Posterior vena cava (tissue), 2 donors: Measurements from ENCODE around the gene NEU1. TPM values are rescaled to one million over a fixed set of nuclear protein-coding genes. Genes with fewer than 3 reads are reported as not detected.
"Not testable (repeated sequence)": the region's sequence is repeated elsewhere in the genome, so short reads cannot be mapped to it uniquely, and the experiment has no call there.

Experiments used
- DNase-seq: peaks from one replicate; pipeline ENCODE4 v3.0.0-alpha.2; 2020; ENCODE audit warnings: low spot score
- intact Hi-C, 2 donors: fragments of 100-400 bp; cut with DNase I; formaldehyde crosslinking; loops; one replicate each; pipeline versions ENCODE4 v1.14.1 to v1.14.2; 2022 to 2023
- total RNA-seq, 2 donors: library from RNA; stranded (reverse); fragmentation: NEBNext Ultra II Directional; extraction: Animal tissue kit (Norgen Biotek cat#: 25700); gene quantifications; one replicate each; pipeline ENCODE4 v1.2.1, GENCODE V29; 2021
- donor health status: DM: yes; HTN: yes; CAD: no.
- donor health status: DM: yes; HTN: yes; CAD: no.

The NEU1 gene
- total RNA-seq, 2 donors from 2014 or later, result 22.2 to 29.0 TPM

DNA sequence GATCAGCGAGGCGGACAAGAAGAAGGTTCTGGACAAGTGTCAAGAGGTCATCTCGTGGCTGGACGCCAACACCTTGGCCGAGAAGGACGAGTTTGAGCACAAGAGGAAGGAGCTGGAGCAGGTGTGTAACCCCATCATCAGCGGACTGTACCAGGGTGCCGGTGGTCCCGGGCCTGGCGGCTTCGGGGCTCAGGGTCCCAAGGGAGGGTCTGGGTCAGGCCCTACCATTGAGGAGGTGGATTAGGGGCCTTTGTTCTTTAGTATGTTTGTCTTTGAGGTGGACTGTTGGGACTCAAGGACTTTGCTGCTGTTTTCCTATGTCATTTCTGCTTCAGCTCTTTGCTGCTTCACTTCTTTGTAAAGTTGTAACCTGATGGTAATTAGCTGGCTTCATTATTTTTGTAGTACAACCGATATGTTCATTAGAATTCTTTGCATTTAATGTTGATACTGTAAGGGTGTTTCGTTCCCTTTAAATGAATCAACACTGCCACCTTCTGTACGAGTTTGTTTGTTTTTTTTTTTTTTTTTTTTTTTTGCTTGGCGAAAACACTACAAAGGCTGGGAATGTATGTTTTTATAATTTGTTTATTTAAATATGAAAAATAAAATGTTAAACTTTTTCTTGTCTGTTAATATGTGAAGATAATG is 32.9 kb downstream of the NEU1 start:
- DNase-seq, result peak; percentile 72
- intact Hi-C loops, result loop anchor here (5.0 to 10.0 kb wide), 3 partner anchors 62 to 147 kb away; partner anchors contain the start of gene LY6G5C (in 2 of the 2)

DNA sequence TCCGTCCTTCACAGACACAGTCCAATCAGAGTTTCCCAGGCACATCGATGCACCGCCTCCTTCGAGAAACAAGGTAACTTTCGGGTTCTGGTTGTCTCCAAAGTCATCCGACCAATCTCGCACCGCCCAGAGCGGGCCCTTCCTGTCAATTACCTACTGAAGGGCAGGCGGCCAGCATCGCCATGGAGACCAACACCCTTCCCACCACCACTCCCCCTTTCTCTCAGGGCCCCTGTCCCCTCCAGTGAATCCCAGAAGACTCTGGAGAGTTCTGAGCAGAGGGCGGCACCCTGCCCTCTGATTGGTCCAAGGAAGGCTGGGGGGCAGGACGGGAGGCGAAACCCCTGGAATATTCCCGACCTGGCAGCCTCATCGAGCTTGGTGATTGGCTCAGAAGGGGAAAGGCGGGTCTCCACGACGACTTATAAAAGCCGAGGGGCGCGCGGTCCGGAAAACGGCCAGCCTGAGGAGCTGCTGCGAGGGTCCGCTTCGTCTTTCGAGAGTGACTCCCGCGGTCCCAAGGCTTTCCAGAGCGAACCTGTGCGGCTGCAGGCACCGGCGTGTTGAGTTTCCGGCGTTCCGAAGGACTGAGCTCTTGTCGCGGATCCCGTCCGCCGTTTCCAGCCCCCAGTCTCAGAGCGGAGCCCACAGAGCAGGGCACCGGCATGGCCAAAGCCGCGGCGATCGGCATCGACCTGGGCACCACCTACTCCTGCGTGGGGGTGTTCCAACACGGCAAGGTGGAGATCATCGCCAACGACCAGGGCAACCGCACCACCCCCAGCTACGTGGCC is 35.1 kb downstream of the NEU1 start, which contains the start of gene HSPA1B:
Gene HSPA1B (plus strand): TSS at position 453 of the 794 bp plus-strand sequence. CDS start 213 bp downstream, at position 666.
- peak; percentile 99 for DNase-seq
- intact Hi-C loops, result no loop called here

- intact Hi-C loops, result no loop called here
Observed at GRCh38 chr6:31826793-31827285, 35.8 kb downstream of the NEU1 start.

GRCh38 chr6:31825553-31825952 is 37.1 kb downstream of the NEU1 start:
- intact Hi-C loops, result no loop called here
- no peak for DNase-seq

More at GRCh38 chr6:31826793-31827285, 35.8 kb downstream of the NEU1 start:
- DNase-seq, result peak; percentile 96

DNA sequence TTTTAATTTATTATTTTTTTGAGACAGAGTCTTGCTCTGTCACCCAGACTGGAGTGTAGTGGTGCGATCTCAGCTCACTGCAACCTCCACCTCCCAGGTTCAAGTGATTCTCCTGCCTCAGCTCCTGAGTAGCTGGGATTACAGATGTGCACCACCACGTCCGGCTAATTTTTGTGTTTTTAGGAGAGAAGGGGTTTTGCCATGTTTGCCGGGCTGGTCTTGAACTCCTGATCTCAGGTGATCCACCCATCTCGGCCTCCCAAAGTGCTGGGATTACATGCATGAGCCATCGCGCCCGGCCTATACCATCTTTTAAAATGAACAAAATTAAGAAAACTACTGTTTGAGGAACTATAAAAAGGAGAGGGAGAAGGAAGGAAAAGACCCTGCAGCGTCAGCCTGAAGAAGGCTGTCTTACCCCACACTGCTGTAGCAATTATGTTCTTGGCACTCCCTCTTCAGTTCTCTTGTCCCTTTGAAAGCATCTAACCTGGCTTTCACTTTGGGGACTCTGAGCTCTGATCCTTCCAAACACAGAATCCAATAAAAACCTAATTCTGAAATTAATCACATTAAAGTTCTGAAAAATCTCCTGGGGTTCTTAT is 38.9 kb downstream of the NEU1 start:
- intact Hi-C loops, DNase-seq: not testable (repeated sequence)

DNA sequence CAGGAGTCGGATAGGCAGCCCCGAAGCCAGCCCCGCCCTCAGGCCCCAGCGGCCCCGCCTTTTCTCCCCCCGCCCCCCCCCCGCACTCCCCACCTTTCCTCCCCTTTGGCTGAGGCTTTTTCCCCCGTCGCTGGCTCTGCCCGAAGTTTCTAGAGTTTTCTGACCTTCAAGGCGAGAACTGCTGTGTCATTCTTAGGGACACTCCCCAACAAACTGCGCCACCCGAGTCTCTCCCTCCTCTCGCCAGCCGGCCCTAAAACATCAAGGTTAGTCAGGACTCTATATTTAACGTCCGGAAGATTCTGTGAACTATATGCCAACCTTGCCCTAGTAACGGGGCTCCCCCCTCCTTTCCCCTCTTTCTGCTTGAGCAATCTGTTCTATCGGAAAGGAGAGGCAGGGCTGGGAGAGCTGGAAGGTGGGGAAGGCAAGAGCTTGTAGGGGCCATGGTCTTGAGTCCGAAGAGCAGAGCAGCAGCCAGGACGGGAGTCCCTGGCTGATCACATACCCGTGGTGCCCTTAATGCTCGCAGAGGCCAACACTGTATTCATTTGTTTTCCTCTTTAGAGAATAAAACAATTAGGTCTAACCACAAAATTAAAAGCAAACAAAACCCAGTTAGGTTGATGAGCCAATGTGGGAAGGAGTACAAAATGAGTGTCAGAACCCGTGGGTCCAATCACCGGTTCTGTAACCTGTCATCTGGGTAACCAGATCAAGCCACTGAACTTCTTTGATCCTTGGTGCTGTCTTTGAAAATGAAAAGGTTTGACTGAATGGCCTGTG is 40.4 kb downstream of the NEU1 start:
- DNase-seq, result peak; percentile 95
- intact Hi-C loops, result no loop called here

DNA sequence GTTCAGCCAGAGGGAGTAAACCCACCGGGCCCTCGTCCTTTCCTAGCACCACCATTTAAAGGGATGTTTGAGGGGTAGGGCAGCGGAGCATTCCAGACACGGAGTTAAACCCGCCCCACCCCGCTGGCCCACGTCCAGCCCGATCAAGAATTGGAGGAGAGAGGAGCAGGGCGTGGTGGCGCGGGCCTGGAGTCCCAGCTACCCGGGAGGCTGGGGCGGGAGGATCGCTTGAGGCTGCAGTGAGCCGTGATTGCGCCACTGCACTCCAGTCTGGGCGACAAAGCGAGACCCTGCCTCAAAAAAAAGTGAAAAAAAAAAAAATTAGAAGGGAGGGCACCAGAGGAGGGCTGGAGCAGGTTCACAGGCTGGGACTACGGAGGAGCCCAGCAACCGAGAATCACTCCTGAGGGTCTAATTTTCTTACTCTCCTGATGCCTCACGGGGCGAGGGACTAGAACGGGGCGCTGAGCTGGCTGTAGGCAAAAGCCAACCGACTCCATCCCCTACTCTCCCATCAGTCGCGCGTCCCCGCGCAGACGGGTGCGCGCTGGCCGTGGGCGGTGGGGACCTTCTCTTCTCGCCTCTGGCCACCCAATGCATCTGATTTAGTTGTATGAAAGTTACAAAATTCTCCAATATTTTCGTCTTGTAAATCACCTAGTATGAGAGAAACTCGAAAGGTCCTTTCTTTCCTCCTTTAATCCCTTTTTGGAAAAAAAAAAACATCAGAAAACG is 41.2 kb downstream of the NEU1 start:
- peak; percentile 90 for DNase-seq
- intact Hi-C loops, result no loop called here

DNA sequence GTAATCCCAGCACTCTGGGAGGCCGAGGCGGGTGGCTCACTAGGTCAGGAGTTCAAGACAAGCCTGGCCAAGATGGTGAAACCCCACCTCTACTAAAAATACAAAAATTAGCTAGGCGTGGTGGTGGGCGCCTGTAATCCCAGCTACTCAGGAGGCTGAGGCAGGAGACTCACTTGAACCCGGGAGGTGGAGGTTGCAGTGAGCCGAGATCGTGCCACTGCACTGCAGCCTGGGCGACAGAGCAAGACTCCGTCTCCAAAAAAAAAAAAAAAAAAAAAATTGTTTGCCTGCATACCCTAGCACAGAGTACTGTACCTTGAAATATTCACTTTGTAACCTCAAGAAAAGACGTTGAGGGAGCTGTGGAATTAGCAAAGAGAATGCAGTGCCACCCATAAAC is 42.2 kb downstream of the NEU1 start:
- DNase-seq, result peak; percentile 45
- intact Hi-C loops, result not testable (repeated sequence)

GRCh38 chr6:31819871-31820299 is 42.7 kb downstream of the NEU1 start:
- DNase-seq, result no peak
- intact Hi-C loops, result no loop called here

- DNase-seq, intact Hi-C loops: not testable (repeated sequence)
Observed at GRCh38 chr6:31817929-31818511, 44.6 kb downstream of the NEU1 start.

DNA sequence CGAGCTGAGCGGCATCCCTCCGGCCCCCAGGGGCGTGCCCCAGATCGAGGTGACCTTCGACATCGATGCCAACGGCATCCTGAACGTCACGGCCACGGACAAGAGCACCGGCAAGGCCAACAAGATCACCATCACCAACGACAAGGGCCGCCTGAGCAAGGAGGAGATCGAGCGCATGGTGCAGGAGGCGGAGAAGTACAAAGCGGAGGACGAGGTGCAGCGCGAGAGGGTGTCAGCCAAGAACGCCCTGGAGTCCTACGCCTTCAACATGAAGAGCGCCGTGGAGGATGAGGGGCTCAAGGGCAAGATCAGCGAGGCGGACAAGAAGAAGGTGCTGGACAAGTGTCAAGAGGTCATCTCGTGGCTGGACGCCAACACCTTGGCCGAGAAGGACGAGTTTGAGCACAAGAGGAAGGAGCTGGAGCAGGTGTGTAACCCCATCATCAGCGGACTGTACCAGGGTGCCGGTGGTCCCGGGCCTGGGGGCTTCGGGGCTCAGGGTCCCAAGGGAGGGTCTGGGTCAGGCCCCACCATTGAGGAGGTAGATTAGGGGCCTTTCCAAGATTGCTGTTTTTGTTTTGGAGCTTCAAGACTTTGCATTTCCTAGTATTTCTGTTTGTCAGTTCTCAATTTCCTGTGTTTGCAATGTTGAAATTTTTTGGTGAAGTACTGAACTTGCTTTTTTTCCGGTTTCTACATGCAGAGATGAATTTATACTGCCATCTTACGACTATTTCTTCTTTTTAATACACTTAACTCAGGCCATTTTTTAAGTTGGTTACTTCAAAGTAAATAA is 45.3 kb downstream of the NEU1 start:
- intact Hi-C loops, DNase-seq: not testable (repeated sequence)

GRCh38 chr6:31815025-31815838 is 47.4 kb downstream of the NEU1 start, which contains the start of the genes HSPA1A and HSPA1L:
Gene HSPA1A (plus strand): TSS chr6:31815543. CDS start chr6:31815757, 214 bp downstream.
Gene HSPA1L (minus strand): TSS chr6:31815283. CDS start chr6:31811972, 3,311 bp downstream.
- intact Hi-C loops, result no loop called here
- peak; percentile 97 for DNase-seq

DNA sequence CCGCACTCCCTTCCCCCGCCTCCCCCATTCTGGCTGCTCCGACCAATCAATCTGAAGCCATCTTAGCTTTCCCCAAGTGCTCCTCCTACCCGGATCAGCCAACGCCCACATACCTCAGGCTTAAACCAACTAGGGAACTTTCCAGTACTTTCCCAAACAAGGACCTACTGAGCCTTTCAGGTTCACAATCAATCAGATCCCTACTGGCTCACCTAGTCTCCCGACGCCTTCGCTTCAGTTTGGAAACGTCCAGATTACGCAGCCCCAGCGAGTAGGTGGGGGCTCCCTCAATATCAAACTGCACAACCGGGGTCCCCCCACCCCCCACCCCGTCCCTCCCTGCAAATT is 48.0 kb downstream of the NEU1 start:
- DNase-seq, result peak; percentile 98
- intact Hi-C loops, result no loop called here

- no peak for DNase-seq
- intact Hi-C loops, result no loop called here
Observed at GRCh38 chr6:31813465-31813849, 49.2 kb downstream of the NEU1 start.

- intact Hi-C loops, result no loop called here
- no peak for DNase-seq
Observed at GRCh38 chr6:31811645-31812044, 51.0 kb downstream of the NEU1 start.

DNA sequence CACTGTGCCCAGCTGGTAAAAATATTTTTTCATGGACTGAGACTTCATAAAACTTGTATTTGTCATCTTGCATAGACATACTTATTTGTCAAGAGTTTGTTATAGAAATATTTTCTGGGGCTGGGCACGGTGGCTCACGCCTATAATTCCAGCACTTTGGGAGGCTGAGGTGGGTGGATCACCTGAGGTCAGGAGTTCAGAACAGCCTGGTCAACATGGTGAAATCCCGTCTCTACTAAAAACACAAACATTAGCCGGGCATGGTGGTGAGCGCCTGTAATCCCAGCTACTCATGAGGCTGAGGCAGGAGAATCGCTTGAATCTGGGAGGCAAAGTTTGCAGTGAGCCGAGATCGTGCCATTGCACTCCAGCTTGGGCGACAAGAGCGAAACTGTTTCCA is 54.0 kb downstream of the NEU1 start:
- intact Hi-C loops, DNase-seq: not testable (repeated sequence)
